HG02678 (cell line): ENCODE measurements around the gene KDM5B.
"Not testable (repeated sequence)": the region's sequence is repeated elsewhere in the genome, so short reads cannot be mapped to it uniquely, and the experiment has no call there.

Source experiments
- ATAC-seq: cut with Tn5 transposase; IDR thresholded peaks from one replicate; pipeline ENCODE4 v1.9.1; 2021; ENCODE audit warnings: mild to moderate bottlenecking, moderate library complexity; ENCODE audit not compliant: unreplicated experiment

The KDM5B gene

DNA sequence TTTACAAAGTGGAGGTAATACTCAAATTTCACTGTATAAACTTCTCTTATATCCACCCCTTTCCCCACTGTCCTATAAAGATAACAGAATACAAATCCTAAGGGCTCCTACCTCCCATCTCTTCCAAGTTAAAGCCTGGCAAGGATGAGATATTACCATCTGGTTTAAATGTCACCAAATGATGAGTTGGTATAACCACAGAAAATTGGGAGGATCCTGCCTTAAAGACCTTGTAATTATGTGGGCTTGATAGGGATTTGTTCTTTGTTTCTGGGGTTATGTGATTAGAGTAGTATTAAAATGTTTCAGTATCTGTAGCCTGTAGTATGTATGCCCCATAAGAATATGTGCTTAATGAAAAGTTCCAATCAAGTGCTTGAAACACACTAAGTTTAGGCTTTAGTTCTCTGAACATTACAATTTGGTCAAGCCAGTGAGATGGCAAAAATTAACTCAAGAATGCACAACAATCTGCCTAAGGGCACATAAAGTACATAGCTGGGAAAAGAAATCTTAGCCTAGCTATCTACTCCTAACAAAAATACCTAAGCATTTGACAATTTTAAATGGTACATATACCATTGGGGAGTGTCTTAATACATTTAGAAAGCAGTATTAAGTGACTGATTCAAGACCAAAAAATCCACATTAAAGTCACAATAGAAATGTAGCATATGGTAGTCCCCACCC lies 14.0 kb downstream of the KDM5B start:
- no peak for ATAC-seq

GRCh38 chr1:202791077-202791747 lies 17.0 kb downstream of the KDM5B start:
- no peak for ATAC-seq

GRCh38 chr1:202788800-202789199 lies 19.4 kb downstream of the KDM5B start:
- ATAC-seq: no peak

GRCh38 chr1:202786804-202787203 lies 21.4 kb downstream of the KDM5B start:
- ATAC-seq: no peak

- ATAC-seq: no peak
Measured at GRCh38 chr1:202781180-202781579, 27.0 kb downstream of the KDM5B start.

DNA sequence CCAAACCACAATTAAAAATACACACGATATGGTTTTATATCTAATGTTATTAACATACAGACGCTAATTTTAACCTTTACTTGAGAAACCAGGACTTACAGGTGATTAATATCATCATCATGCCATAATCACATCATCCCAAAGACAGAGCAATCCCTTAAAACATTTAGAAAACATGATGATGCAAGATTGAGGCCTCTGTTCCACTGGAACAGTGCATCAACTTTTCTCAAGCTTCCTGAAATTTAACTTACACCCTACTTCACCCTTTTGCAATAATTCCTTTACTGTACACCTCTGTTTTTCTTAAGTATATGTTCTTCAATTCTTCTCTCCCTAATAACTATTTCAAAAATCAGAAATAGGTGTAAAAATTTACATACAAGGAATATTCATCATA lies 38.1 kb downstream of the KDM5B start:
- no peak for ATAC-seq

DNA sequence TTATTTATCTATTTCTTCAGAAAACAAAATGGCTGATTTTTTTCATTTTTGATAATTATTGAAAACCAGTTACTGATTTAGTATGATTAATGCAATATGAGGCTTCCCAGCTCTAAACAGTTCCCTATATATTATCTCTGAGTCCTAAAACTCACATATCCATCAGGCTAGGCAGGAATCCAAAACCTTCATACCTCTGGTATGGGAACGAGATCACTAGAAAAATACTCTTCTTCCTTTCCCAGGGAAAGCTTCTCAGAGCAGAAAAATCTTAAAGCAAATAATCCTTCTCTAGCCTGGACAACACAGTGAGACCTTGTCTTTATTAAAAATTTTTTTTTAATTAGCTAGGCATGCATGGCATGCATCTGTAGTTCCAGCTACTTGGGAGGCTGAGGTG lies 42.5 kb downstream of the KDM5B start:
- no peak for ATAC-seq

GRCh38 chr1:202762019-202762418 lies 46.2 kb downstream of the KDM5B start:
- ATAC-seq: no peak

- no peak for ATAC-seq
Measured at GRCh38 chr1:202760589-202760988, 47.6 kb downstream of the KDM5B start.

- ATAC-seq: no peak
Measured at GRCh38 chr1:202756391-202756790, 51.8 kb downstream of the KDM5B start.

- ATAC-seq: no peak
Measured at GRCh38 chr1:202754293-202754692, 53.9 kb downstream of the KDM5B start.

GRCh38 chr1:202752774-202753173 lies 55.4 kb downstream of the KDM5B start:
- no peak for ATAC-seq

GRCh38 chr1:202750761-202751160 lies 57.5 kb downstream of the KDM5B start:
- ATAC-seq: no peak

- ATAC-seq: no peak
Measured at GRCh38 chr1:202750024-202750423, 58.2 kb downstream of the KDM5B start.

GRCh38 chr1:202745323-202745888 lies 62.8 kb downstream of the KDM5B start:
- no peak for ATAC-seq

DNA sequence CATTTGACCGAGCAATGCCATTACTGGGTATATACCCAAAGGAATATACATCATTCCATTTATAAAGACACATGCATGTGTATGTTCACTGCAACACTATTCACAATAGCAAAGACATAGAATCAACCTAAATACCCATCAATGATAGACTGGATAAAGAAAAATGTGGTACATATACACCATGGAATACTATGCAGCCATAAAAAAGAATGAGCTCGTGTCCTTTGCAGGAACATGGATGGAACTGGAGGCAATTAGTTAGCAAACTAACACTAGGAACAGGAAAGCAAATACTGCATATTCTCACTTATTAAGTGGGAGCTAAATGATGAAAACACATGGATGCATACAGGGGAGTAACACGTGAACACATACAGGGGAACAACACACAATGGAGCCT lies 63.5 kb downstream of the KDM5B start:
- ATAC-seq: not testable (repeated sequence)

GRCh38 chr1:202742496-202742895 lies 65.7 kb downstream of the KDM5B start:
- ATAC-seq: no peak

DNA sequence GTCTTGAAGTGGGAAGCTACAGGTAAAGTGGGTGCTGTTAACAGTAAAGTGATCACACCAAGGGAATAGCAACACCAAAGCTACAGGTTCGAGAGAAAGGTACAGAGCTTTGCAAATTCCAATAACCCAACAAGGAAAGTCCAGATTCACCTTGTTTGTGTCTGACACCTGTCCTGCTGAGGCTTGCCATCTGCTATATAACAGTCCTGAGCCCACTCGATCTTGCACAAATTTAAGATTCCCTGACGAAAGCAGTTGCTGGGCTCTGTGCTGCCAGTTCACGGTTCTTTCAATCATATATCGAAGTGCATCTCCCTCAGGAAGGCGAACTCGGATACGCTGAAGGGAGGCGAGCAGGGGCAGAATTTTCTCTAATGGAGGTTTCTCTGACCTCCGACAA lies 75.0 kb downstream of the KDM5B start:
- no peak for ATAC-seq

GRCh38 chr1:202728951-202729350 lies 79.3 kb downstream of the KDM5B start:
- ATAC-seq: no peak

- no peak for ATAC-seq
Measured at GRCh38 chr1:202725526-202725925, 82.7 kb downstream of the KDM5B start.

DNA sequence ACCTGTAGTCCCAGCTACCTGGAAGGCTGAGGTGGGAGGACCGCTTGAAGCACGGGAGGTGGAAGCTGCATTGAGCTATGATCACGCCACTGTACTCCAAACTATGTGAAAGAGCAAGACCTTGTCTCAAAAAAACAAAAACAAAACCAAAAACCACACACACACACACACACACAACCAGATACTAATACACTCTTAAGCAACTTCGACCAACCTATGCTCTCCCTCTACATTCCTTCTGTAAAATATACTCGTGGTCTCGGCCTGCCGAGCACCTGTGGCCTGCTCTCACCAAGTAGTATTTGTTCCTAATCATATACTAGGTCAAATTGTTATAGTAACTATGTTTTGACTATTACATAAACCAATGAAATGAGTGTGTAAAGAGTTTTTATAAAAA lies 84.5 kb downstream of the KDM5B start:
- no peak for ATAC-seq

DNA sequence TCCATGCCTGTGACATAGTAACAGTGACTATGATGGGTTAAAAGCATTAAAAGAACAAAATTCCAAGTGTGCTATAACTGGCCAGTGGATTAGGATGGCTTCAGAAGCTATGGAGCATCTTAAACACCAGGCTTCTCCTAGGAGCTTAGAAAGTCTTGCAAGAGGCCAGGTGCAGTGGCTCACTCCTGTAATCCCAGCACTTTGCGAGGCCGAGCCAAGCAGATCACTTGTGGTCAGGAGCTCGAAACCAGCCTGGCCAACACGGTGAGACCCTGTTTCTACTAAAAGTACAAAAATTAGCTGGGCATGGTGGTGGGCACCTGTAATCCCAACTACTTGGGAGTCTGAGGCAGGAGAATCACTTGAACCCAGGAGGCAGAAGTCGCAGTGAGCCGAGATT lies 85.2 kb downstream of the KDM5B start:
- not testable (repeated sequence) for ATAC-seq
